ENCODE results near the gene LRRC3B.

Gene LRRC3B

DNA sequence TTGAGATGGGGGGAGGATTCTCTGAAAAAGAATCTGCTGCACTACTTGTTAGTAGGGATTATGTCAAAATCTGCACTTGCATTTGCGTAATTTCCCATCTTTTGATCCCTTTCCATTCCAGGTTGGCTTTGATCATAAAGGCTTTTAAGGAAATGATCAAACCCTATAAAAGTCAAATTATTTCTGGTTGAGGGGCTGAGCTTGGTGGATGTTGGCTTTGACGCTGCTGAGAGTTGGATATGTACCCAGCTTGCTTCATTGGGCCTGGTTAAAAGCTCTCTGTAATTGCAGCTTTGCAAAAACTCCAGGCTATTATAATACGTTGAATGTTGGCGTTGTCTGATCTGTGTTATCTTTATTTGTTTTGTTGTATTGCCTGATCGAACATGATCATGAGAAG is 12.0 kb downstream of the LRRC3B start:
- DNase-seq = no peak

GRCh38 chr3:26636096-26636727 is 13.6 kb downstream of the LRRC3B start:
- no peak for DNase-seq

DNA sequence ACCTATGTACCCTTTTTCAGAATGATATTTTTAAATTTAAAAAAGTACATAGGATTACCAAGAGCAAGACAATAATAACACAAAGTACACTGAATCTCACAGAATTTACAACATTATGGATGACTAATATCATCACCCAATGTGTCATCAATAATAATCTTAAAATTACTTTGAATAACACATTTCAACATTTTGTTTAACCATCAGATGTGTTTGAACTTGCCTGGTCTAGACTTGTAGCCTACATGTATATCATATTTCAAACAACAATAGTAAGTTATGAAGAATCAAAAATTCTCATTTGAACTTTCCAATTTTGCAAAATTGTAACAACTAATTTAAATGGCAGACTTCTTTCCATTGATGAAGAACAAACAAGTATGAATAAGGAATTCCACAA is 15.1 kb downstream of the LRRC3B start:
- DNase-seq = no peak

DNA sequence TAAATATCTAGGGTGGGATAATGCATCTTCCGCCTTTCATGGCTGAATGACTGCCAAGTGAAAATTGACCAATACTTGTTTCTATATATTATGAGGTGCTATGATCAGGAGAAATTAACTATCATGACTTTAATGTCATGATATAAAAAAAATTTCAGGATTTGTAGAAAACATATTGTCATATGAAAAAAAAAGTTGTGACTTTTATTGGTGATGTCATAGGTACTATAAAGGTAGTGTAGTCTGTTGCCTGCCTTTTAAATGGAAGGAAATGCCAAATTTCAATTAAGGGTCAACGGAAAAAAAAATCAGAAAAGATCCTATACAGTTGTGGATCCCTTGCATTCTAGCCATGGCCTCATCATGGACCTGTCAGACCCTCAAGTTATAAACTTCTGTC is 15.5 kb downstream of the LRRC3B start:
- no peak for DNase-seq

- no peak for DNase-seq
Measured at GRCh38 chr3:26639339-26639738, 16.8 kb downstream of the LRRC3B start.

GRCh38 chr3:26647078-26647477 is 24.5 kb downstream of the LRRC3B start:
- no peak for DNase-seq

DNA sequence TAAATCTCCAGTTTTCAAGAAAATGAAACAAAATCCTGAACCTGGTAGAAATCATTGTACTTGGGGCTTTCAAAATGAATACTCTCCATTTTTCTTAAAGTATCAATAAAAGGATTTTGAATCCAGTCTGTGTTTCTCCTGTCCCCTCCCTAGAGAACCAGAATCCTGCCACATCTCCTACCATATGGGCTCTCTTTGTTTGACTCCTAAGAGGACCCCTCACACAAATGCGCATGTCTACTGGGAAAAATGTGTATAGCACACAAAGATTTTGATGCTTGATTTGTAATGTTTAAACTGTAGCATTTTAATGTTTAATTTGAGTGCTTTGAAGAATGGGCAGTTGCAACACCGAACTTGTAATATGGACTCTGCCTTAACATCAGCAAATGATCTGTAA is 25.9 kb downstream of the LRRC3B start:
- no peak for DNase-seq

- no peak for DNase-seq
Measured at GRCh38 chr3:26652164-26652563, 29.6 kb downstream of the LRRC3B start.

- no peak for DNase-seq
Measured at GRCh38 chr3:26653811-26654425, 31.3 kb downstream of the LRRC3B start.

- no peak for DNase-seq
Measured at GRCh38 chr3:26655231-26655630, 32.7 kb downstream of the LRRC3B start.

GRCh38 chr3:26657348-26657976 is 34.9 kb downstream of the LRRC3B start:
- DNase-seq = no peak

GRCh38 chr3:26668171-26668570 is 45.6 kb downstream of the LRRC3B start:
- DNase-seq = no peak

DNA sequence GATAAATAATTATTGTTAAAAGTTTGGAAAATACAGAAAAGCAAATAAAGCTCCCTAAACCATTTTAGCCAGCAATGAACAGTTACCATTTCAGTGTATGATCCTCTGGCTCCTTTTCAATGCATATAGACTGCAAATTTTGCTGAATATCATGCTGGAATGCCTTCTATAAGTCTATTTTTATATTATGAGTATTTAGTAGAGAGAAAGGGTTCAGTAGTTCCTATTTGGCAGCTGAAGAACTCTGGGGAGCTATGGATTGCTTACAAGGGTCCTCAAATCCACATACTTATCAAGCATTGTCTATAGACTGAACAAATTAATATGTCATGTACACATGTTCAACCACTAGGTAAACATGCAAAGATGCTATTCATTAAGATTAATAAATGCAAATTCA is 46.1 kb downstream of the LRRC3B start:
- DNase-seq = no peak

DNA sequence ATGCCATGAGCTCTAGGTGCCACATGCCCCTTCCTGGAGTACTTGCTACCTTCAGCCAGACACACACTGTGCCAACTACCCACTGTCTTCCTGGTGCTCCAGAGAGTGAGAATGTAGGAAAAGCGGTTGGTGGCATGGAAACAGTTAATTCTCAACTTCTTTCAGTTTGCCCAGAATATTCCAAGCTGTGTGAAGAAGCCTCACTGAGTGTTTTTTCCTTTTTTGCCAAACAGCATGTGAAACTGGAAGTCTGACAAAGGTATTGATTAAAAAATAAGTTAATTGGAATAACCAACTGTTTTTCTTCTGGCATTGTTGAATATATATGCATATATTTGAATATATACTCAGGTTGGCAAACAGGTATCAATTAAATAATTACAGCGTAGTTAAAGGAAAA is 52.8 kb downstream of the LRRC3B start:
- DNase-seq = no peak

DNA sequence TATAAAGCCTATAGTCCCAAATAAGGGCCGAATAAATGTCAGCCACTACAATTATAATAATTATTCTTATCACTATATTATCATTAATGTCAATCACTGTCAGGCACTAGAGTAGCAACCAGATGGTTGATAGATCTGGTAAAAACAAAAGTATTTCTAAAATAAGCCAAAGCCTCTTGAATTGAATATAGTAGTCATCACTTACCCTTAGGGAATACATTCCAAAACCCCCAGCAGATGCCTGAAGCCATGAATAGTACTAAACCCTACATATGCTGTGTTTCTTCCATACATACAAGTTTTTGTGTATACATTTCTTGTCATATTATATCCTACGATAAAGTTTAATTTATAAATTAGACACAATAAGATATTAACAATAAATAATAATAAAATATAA is 59.1 kb downstream of the LRRC3B start:
- DNase-seq = no peak

GRCh38 chr3:26682406-26682805 is 59.8 kb downstream of the LRRC3B start:
- DNase-seq = no peak

DNA sequence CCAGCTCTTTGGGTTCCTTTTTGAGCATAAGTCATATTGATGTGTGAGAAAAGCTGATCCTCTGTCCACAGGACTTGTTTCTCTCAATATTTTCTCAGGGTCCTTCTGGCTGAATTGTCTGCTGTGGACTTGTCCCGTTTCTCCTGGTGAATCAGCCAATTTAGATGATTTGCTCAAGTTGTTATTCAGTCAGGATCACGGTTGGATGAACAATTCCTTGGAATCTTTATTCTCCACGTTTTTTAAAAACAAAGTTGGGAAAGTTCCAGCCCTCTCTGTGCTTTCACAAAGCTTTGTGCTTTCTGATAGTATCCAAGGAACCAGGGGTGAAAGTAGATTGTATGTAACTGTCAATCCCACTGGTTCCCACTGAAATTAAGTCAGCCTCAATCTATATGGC is 61.3 kb downstream of the LRRC3B start:
- DNase-seq = no peak

GRCh38 chr3:26687466-26687865 is 64.9 kb downstream of the LRRC3B start:
- no peak for DNase-seq

DNA sequence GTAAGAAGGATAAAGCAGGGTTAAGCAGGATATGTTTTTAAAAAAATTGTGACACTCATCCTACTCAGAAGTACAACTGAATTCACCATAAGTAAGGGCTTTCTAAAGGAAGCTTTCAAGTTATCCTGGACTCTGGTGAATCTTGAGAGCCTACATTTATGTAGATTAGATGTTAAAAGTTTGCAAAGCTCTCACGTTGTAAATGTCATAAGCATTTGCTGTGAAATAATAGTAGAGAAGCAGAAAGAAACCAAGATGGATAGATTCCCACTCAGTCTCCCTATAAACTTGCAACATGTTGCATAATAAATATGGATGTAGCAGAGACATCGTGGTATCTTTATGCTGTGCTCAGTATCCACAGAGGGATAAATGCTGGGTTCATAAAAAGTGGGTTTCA is 77.0 kb downstream of the LRRC3B start:
- no peak for DNase-seq

GRCh38 chr3:26703519-26703918 is 80.9 kb downstream of the LRRC3B start:
- DNase-seq = no peak

DNA sequence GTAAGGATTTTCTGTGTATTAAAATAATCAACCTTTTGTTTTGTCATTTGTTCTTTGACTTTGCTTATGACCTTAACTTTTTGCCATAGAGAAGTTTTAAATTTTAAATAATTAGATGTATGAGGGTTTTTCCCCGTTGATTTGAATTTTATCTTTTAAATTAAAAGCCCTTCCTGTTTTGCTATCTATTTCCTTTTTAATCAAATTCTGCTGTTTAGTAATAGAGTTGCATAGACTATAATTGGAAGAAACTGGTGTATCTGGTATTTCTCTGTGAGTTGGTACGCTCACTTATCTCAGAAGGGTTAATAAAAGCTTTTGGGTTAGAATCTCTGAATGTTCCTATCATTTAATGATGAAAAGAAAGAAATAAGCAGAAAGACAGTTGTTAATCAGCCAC is 82.2 kb downstream of the LRRC3B start:
- no peak for DNase-seq

- no peak for DNase-seq
Measured at GRCh38 chr3:26708501-26708900, 85.9 kb downstream of the LRRC3B start.

GRCh38 chr3:26712211-26713026 is 89.8 kb downstream of the LRRC3B start:
- DNase-seq = no peak

GRCh38 chr3:26713091-26713490 is 90.5 kb downstream of the LRRC3B start:
- no peak for DNase-seq

Measured in bone marrow (tissue), 2 donors.